GM18519 (cell line): ENCODE data around the gene PCDHGA3.
"Not testable (repeated sequence)": the region's sequence is repeated elsewhere in the genome, so short reads cannot be mapped to it uniquely, and the experiment has no call there.

Experiments used
- ATAC-seq: cut with Tn5 transposase; IDR thresholded peaks from one replicate; pipeline ENCODE4 v1.9.1; 2021; ENCODE audit warnings: mild to moderate bottlenecking, moderate library complexity; ENCODE audit not compliant: unreplicated experiment, low FRiP score

Gene PCDHGA3

GRCh38 chr5:141375444-141376155, 32.0 kb downstream of the PCDHGA3 start:
- not testable (repeated sequence) for ATAC-seq

- ATAC-seq, result no peak
These were observed 39.1 kb downstream of the PCDHGA3 start, which contains the start of gene PCDHGA7 for GRCh38 chr5:141382469-141383294. Gene PCDHGA7 (plus strand): TSS chr5:141382742. CDS start chr5:141382900, 158 bp downstream.

- ATAC-seq, result no peak
These were observed 39.7 kb downstream of the PCDHGA3 start for GRCh38 chr5:141383345-141383744.

- no peak for ATAC-seq
These were observed 41.0 kb downstream of the PCDHGA3 start for GRCh38 chr5:141384471-141385267.

GRCh38 chr5:141387557-141388311, 44.1 kb downstream of the PCDHGA3 start, which contains the start of gene PCDHGB4:
Gene PCDHGB4 (plus strand): TSS chr5:141387698. CDS start chr5:141387885, 187 bp downstream.
- ATAC-seq, result not testable (repeated sequence)

GRCh38 chr5:141388661-141389060, 45.0 kb downstream of the PCDHGA3 start:
- no peak for ATAC-seq

- no peak for ATAC-seq
These were observed 45.8 kb downstream of the PCDHGA3 start for GRCh38 chr5:141389153-141390042.

- ATAC-seq, result no peak
These were observed 49.0 kb downstream of the PCDHGA3 start, which contains the start of gene PCDHGA8 for GRCh38 chr5:141392429-141393198. Gene PCDHGA8 (plus strand): TSS chr5:141392633. CDS start chr5:141392814, 181 bp downstream.

- ATAC-seq, result no peak
These were observed 49.6 kb downstream of the PCDHGA3 start for GRCh38 chr5:141393267-141393666.

- not testable (repeated sequence) for ATAC-seq
These were observed 51.0 kb downstream of the PCDHGA3 start for GRCh38 chr5:141394401-141395187.
